SU-DHL-6 (cell line): ENCODE results near the gene GOLGA7B.

Source experiments
- H2AFZ ChIP-seq: fragments of 200-600 bp; sonication (generic); 2 replicates; pipeline ENCODE4 v1.6.1; 2014; ENCODE audit warnings: low read depth, mild to moderate bottlenecking, moderate library complexity, mixed read lengths, antibody characterized with exemption, low read length; ENCODE audit not compliant: severe bottlenecking
- H3F3A ChIP-seq: fragments of 200-600 bp; shearing (Covaris generic); 2 replicates; pipeline ENCODE4 v1.6.0; 2016; ENCODE audit warnings: antibody characterized with exemption, mild to moderate bottlenecking; ENCODE audit not compliant: insufficient read depth
- H3K27ac ChIP-seq: fragments of 200-600 bp; sonication (generic); 2 replicates; pipeline ENCODE4 v1.5.1; 2016; ENCODE audit warnings: low read depth, mild to moderate bottlenecking, low read length, moderate library complexity, mixed read lengths
- H3K27me3 ChIP-seq: fragments of 200-600 bp; sonication (generic), shearing (Covaris generic); 2 replicates; pipeline ENCODE4 v1.6.0; 2014; ENCODE audit warnings: mild to moderate bottlenecking, low read length
- H3K36me3 ChIP-seq: fragments of 200-600 bp; sonication (generic); 2 replicates; pipeline ENCODE4 v1.6.1; 2014; ENCODE audit warnings: mild to moderate bottlenecking, low read length, mixed read lengths
- H3K4me2 ChIP-seq: fragments of 300-600, 200-600 bp; shearing (Covaris generic), sonication (generic); 2 replicates; pipeline ENCODE4 v1.6.0; 2014; ENCODE audit warnings: low read length, low read depth, mild to moderate bottlenecking; ENCODE audit not compliant: poor library complexity, severe bottlenecking
- H3K4me3 ChIP-seq: fragments of 200-600 bp; sonication (generic); 2 replicates; pipeline ENCODE4 v1.5.1; 2014; ENCODE audit warnings: antibody characterized with exemption, low read length, mild to moderate bottlenecking, mixed read lengths; ENCODE audit not compliant: insufficient read depth, poor library complexity, severe bottlenecking
- H3K79me2 ChIP-seq: fragments of 200-600 bp; sonication (generic); 2 replicates; pipeline ENCODE4 v1.6.1; 2014; ENCODE audit warnings: mild to moderate bottlenecking, low read length, moderate library complexity; ENCODE audit not compliant: insufficient read depth
- H3K9ac ChIP-seq: fragments of 200-600 bp; sonication (generic); 2 replicates; pipeline ENCODE4 v1.7.0; 2014; ENCODE audit warnings: mild to moderate bottlenecking, low read length
- H3K9me2 ChIP-seq: fragments of 200-600 bp; sonication (generic); replicated peaks from 2 replicates; pipeline ENCODE4 v1.6.1; 2014; ENCODE audit warnings: low read length; ENCODE audit not compliant: insufficient read depth
- H3K9me3 ChIP-seq: fragments of 200-600 bp; sonication (generic); 2 replicates; pipeline ENCODE4 v1.6.1; 2014; ENCODE audit warnings: low read length, mixed read lengths; ENCODE audit not compliant: insufficient read depth
- H4K20me1 ChIP-seq: fragments of 200-600 bp; sonication (generic); 2 replicates; pipeline ENCODE4 v1.6.1; 2014; ENCODE audit warnings: low read depth, mild to moderate bottlenecking, antibody characterized with exemption, low read length, moderate library complexity, mixed read lengths
- EZH2phosphoT487 ChIP-seq: fragments of 200-600 bp; sonication (generic), shearing (Covaris generic); conservative IDR thresholded peaks from 2 replicates; pipeline ENCODE4 v1.6.1; 2018; ENCODE audit warnings: mild to moderate bottlenecking, antibody characterized with exemption, low read length, moderate library complexity, mixed read lengths
- TF ChIP-seq, protein P1 (sequence below): fragments of 200-600 bp; sonication (generic); IDR thresholded peaks from one replicate; pipeline ENCODE4 v1.5.1; 2017; ENCODE audit warnings: antibody characterized with exemption, mild to moderate bottlenecking, low read length, moderate library complexity; ENCODE audit not compliant: insufficient read depth, poor library complexity, severe bottlenecking

The GOLGA7B gene

DNA sequence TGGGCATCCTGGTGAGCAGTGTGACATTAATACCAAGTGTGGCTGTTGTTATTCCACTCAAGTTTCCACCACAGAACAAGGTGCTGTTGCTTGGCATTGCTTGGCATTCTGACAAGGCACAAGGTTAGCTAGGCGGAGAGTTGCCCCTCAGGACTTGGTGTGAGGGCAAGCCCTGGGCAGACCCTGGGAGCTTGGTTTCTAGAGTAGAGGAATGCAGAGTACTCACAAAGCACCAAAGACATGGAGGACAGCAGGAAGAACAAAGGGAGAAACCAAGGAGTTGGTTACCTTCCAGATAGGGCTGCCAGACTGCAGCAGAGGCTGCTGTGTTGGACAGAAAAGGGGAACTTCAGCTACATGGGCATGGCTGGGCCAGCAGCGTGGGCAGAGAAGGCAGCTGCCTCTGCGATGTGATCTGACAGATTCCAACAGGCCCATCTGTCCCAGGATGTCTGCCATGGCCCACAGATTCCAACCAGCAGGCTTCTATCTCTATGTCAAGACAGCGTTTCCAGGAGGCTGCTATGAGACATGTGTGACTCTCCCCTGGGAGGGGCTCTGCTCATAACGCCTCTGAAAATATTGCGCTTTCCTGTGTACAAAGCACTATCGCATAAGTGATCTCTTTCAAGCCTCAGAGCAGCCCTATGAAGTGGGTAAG lies 1.8 kb downstream of the GOLGA7B start:
- Histone ChIP-seq H4K20me1 (no peaks in the 10 kb centered on the region), H3K4me2 (no peak overlapping the region), H3K27ac (no peak overlapping the region), H3K79me2 (no peaks in the 10 kb centered on the region), H3K36me3 (no peaks in the 10 kb centered on the region), H3F3A (no peaks in the 10 kb centered on the region), H3K27me3 (no peaks in the 10 kb centered on the region), H3K9me3 (no peaks in the 10 kb centered on the region), H2AFZ (no peak overlapping the region), H3K9ac (no peak overlapping the region), H3K9me2 (no peaks in the 10 kb centered on the region), H3K4me3 (no peak overlapping the region)
- no peak for TF ChIP-seq EZH2phosphoT487
- TF ChIP-seq, protein P1, sequence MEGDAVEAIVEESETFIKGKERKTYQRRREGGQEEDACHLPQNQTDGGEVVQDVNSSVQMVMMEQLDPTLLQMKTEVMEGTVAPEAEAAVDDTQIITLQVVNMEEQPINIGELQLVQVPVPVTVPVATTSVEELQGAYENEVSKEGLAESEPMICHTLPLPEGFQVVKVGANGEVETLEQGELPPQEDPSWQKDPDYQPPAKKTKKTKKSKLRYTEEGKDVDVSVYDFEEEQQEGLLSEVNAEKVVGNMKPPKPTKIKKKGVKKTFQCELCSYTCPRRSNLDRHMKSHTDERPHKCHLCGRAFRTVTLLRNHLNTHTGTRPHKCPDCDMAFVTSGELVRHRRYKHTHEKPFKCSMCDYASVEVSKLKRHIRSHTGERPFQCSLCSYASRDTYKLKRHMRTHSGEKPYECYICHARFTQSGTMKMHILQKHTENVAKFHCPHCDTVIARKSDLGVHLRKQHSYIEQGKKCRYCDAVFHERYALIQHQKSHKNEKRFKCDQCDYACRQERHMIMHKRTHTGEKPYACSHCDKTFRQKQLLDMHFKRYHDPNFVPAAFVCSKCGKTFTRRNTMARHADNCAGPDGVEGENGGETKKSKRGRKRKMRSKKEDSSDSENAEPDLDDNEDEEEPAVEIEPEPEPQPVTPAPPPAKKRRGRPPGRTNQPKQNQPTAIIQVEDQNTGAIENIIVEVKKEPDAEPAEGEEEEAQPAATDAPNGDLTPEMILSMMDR: no peak

DNA sequence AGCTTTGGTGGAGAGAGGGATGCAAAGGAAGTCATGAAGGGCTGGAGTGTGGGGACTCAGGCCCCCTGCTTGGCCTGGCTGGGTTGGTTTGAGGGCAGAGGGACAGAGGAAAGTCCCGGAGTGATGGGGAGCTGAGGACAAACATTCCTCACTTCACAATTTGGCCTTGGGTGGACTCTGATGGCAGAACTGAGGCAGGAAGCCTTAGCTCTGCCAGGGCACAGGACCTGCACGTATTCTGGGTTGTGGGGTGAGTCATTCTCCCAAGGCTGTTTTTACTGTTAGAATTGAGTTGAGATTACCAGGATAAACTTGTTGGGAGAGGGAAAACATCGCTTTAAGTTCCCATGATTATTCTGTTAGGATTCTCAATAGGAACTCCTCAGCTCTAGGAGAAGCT lies 2.6 kb downstream of the GOLGA7B start:
- Histone ChIP-seq H3F3A (no peaks in the 10 kb centered on the region), H3K9me2 (no peaks in the 10 kb centered on the region), H3K27ac (no peak overlapping the region), H3K36me3 (no peaks in the 10 kb centered on the region), H3K4me3 (no peak overlapping the region), H3K27me3 (no peaks in the 10 kb centered on the region), H2AFZ (no peak overlapping the region), H3K79me2 (no peaks in the 10 kb centered on the region), H3K9ac (no peak overlapping the region), H3K9me3 (no peaks in the 10 kb centered on the region), H4K20me1 (no peaks in the 10 kb centered on the region), H3K4me2 (no peak overlapping the region)
- TF ChIP-seq EZH2phosphoT487: no peak
- TF ChIP-seq, protein P1: no peak

DNA sequence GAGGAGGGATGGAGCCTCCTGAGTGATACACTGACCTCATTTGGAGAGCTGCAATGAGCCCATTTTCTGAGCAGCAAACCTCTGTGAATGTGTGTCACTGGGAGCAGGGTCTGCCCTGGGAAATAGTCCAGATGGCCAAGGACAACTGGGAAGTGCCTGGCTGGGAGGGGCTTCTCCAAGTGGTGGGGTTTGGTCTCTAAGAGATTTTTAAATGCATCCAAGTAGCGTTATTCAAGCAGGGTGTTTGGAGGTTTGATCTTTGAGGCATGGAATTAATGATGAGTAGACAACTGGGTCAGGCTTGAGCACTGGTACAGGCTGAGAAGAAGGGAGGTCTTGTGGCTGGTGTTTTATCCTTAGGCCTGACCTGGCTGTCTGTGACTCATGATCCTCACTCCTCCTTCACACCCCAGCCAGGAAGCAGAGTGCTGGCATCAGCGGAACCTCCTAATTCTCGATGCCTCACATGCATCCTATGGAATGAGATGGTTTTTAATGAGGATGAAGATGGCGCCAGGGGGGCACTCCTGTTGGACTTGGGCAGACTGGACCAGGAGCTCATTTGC lies 3.3 kb downstream of the GOLGA7B start:
- Histone ChIP-seq H2AFZ (no peak overlapping the region), H3K9ac (no peak overlapping the region), H3K9me3 (no peaks in the 10 kb centered on the region), H3K4me2 (no peak overlapping the region), H3K4me3 (no peak overlapping the region), H3K36me3 (no peaks in the 10 kb centered on the region), H3K27ac (no peak overlapping the region), H4K20me1 (no peaks in the 10 kb centered on the region), H3K9me2 (no peaks in the 10 kb centered on the region), H3K79me2 (no peaks in the 10 kb centered on the region), H3K27me3 (no peaks in the 10 kb centered on the region), H3F3A (no peaks in the 10 kb centered on the region)
- TF ChIP-seq, protein P1: no peak
- no peak for TF ChIP-seq EZH2phosphoT487
